HepG2 (cell line): ENCODE results near the gene C5. TPM values are rescaled to one million over a fixed set of nuclear protein-coding genes. Genes with fewer than 3 reads are reported as not detected.

ENCODE experiments used
- FOXK2 ChIP-seq: fragments of 450-650 bp; IDR thresholded peaks from 2 replicates; pipeline ENCODE4 v1.6.1; 2016
- GATAD1 ChIP-seq: IDR thresholded peaks from 2 replicates; pipeline ENCODE4 v1.6.1; 2016; ENCODE audit warnings: missing genetic modification reagents, missing compliant biosample characterization
- HHEX ChIP-seq: IDR thresholded peaks from 2 replicates; pipeline ENCODE4 v1.6.1; 2016; ENCODE audit warnings: control low read depth
- HNRNPL ChIP-seq: fragments of 200-400 bp; formaldehyde crosslinking; IDR thresholded peaks from 2 replicates; pipeline ENCODE4 v1.6.1; 2017; ENCODE audit warnings: mild to moderate bottlenecking, low read depth, low read length
- LCORL ChIP-seq, 2 experiments: fragments of 450-650 bp in 1 of 2; sonication (generic) in 1 of 2; formaldehyde crosslinking in 1 of 2; IDR thresholded peaks; 2 replicates each; pipeline versions ENCODE4 v1.5.0 to v1.6.1; 2017 to 2020; ENCODE audit warnings: antibody characterized with exemption in 1 of 2, missing genetic modification reagents in 1 of 2
- NFE2L1 ChIP-seq: sonication (generic); formaldehyde crosslinking; IDR thresholded peaks from 2 replicates; pipeline ENCODE4 v1.4.0; 2020; ENCODE audit warnings: missing genetic modification reagents, mild to moderate bottlenecking, borderline replicate concordance
- RXRA ChIP-seq: sonication (generic); formaldehyde crosslinking; IDR thresholded peaks from 2 replicates; pipeline ENCODE4 v1.5.1; 2020; ENCODE audit warnings: missing genetic modification reagents
- TCF7L2 ChIP-seq: IDR thresholded peaks from 2 replicates; pipeline ENCODE4 v1.6.1; 2011; ENCODE audit warnings: mild to moderate bottlenecking, low read depth, low read length, moderate library complexity
- ZBTB3 ChIP-seq: sonication (generic); formaldehyde crosslinking; IDR thresholded peaks from 2 replicates; pipeline ENCODE4 v1.4.0; 2020; ENCODE audit warnings: low read depth, mild to moderate bottlenecking, moderate library complexity, missing genetic modification reagents, borderline replicate concordance
- ZC3H4 ChIP-seq: sonication (generic); formaldehyde crosslinking; IDR thresholded peaks from 2 replicates; pipeline ENCODE4 v1.4.0; 2020; ENCODE audit warnings: missing genetic modification reagents, borderline replicate concordance
- ZNF230 ChIP-seq: sonication (generic); formaldehyde crosslinking; IDR thresholded peaks from 2 replicates; pipeline ENCODE4 v1.4.0; 2020; ENCODE audit warnings: mild to moderate bottlenecking, missing genetic modification reagents
- ZNF484 ChIP-seq: sonication (generic); formaldehyde crosslinking; IDR thresholded peaks from 2 replicates; pipeline ENCODE4 v1.5.1; 2020; ENCODE audit warnings: mild to moderate bottlenecking, low read depth, missing genetic modification reagents, borderline replicate concordance
- ZNF773 ChIP-seq: sonication (generic); formaldehyde crosslinking; IDR thresholded peaks from 2 replicates; pipeline ENCODE4 v1.4.0; 2020; ENCODE audit warnings: missing genetic modification reagents, borderline replicate concordance
- ZZZ3 ChIP-seq: sonication (generic); formaldehyde crosslinking; IDR thresholded peaks from 2 replicates; pipeline ENCODE4 v1.4.0; 2020; ENCODE audit warnings: missing genetic modification reagents, mild to moderate bottlenecking, borderline replicate concordance
- polyA plus RNA-seq, 8 experiments: library from polyadenylated mRNA; depleted of rRNA in 3 of 8; stranded (reverse) in 7 of 8; unstranded in 1 of 8; fragments of >200 nt; fragmentation: Illumina TruSeq in 4 of 8; extraction: Trizol in 4 of 8; gene quantifications; 2 replicates each; pipeline versions ENCODE4 v1.2.1 to v1.2.3, GENCODE V29; 2011 to 2016; ENCODE audit warnings: low read depth in 4 of 8, missing spikeins in 1 of 8, mixed read lengths in 1 of 8; ENCODE audit not compliant: insufficient read depth in 1 of 8
- total RNA-seq, 5 experiments: library from RNA; depleted of rRNA; stranded (reverse); fragments of >200 nt; fragmentation: Illumina TruSeq; extraction: Trizol; gene quantifications; 2 replicates each; pipeline ENCODE4 v1.2.3, GENCODE V29; 2016; ENCODE audit warnings: low read depth in 1 of 5
- TF ChIP-seq, protein P1 (sequence below): sonication (generic); formaldehyde crosslinking; IDR thresholded peaks from 2 replicates; pipeline ENCODE4 v1.8.1; 2023; ENCODE audit warnings: mild to moderate bottlenecking, missing genetic modification reagents, borderline replicate concordance
- TF ChIP-seq, protein P2 (sequence below): sonication (generic); formaldehyde crosslinking; IDR thresholded peaks from 2 replicates; pipeline ENCODE4 v1.5.0; 2020; ENCODE audit warnings: mild to moderate bottlenecking, missing genetic modification reagents
- TF ChIP-seq, protein P3 (sequence below): sonication (generic); formaldehyde crosslinking; IDR thresholded peaks from 2 replicates; pipeline ENCODE4 v1.4.0; 2020; ENCODE audit warnings: missing genetic modification reagents
- TF ChIP-seq, protein P4 (sequence below): sonication (generic); formaldehyde crosslinking; IDR thresholded peaks from 2 replicates; pipeline ENCODE4 v1.4.0; 2020; ENCODE audit warnings: missing genetic modification reagents

The C5 gene
- total and polyA plus RNA-seq, 2 of the 13 experiments (the other 11 are each of a cell fraction or from before 2014, with no cell fraction given), result 57.6 to 192 TPM

DNA sequence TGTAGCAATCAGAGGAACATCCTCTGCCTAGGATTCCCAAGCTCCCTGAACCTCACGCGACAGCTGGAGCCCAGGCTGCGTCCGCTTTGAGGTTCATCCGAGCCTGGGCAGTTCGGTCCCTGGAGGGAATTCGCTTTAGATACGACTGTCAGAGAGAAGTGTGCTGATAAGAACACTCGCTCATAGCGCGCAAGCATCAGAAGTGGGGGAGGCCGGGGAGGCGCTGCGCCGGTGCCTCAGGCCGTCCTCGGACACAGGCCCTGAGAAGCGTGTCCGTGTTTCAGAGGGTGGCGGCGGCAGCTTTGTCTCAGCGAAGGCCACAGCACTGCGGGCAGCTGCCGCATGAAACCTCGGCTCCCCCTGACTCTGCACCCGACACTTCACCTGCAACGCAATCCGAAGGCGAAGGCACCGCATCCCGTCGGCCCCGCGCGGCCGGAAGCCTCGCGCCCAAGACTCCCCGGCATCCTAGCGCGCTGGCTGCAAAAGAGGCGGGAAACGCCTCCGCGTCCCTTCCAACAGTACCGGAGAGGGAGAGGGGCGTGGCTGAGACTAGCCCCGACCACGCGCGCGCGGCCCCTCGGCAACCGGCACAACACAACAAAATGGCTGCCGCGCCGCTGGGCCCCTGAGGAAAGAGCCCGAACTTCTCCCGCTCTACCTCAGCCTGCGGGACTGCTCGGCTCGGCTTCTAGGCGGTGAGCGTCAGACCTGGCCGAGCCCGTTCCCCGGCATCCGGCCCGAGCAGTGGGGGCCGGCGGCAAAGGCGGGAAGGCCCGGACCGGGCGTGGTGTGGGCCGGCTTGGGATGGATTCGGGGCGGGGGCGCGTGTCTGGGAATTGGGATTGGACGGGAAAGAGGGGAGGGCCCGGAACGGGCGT, 24.5 kb upstream of the C5 start, which contains the start of gene CNTRL (continued):
- TF ChIP-seq, protein P1, sequence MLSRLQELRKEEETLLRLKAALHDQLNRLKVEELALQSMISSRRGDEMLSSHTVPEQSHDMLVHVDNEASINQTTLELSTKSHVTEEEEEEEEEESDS (CRISPR knock-in tag), result no peak
- TF ChIP-seq HHEX (CRISPR knock-in tag), result no peak
- no peak for TF ChIP-seq ZNF484 (CRISPR knock-in tag)
- TF ChIP-seq HNRNPL, result 0 out of 2 replicates have a peak, but pooled peaks have one; percentile 6
- TF ChIP-seq ZNF773 (CRISPR knock-in tag), result peak; percentile 86; the same call in 1 of the 2 replicates
- TF ChIP-seq LCORL (IDR thresholded peaks at IDR 0.05), result 0 out of 2 replicates have a peak, but pooled peaks have one; percentile 26
- peak; percentile 82 for TF ChIP-seq LCORL (CRISPR knock-in tag; IDR thresholded peaks at IDR 0.05)
- TF ChIP-seq ZC3H4 (CRISPR knock-in tag), result no peak
- TF ChIP-seq RXRA, result peak; percentile 86
- peak; percentile 97 for TF ChIP-seq ZNF230
- TF ChIP-seq GATAD1 (CRISPR knock-in tag), result peak; percentile 81
- TF ChIP-seq, protein P2, sequence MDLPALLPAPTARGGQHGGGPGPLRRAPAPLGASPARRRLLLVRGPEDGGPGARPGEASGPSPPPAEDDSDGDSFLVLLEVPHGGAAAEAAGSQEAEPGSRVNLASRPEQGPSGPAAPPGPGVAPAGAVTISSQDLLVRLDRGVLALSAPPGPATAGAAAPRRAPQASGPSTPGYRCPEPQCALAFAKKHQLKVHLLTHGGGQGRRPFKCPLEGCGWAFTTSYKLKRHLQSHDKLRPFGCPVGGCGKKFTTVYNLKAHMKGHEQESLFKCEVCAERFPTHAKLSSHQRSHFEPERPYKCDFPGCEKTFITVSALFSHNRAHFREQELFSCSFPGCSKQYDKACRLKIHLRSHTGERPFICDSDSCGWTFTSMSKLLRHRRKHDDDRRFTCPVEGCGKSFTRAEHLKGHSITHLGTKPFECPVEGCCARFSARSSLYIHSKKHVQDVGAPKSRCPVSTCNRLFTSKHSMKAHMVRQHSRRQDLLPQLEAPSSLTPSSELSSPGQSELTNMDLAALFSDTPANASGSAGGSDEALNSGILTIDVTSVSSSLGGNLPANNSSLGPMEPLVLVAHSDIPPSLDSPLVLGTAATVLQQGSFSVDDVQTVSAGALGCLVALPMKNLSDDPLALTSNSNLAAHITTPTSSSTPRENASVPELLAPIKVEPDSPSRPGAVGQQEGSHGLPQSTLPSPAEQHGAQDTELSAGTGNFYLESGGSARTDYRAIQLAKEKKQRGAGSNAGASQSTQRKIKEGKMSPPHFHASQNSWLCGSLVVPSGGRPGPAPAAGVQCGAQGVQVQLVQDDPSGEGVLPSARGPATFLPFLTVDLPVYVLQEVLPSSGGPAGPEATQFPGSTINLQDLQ, result peak; percentile 95
- TF ChIP-seq NFE2L1 (CRISPR knock-in tag), result peak; percentile 83; the same call in 1 of the 2 replicates
- TF ChIP-seq FOXK2, result no peak
- no peak for TF ChIP-seq TCF7L2
- TF ChIP-seq, protein P3, sequence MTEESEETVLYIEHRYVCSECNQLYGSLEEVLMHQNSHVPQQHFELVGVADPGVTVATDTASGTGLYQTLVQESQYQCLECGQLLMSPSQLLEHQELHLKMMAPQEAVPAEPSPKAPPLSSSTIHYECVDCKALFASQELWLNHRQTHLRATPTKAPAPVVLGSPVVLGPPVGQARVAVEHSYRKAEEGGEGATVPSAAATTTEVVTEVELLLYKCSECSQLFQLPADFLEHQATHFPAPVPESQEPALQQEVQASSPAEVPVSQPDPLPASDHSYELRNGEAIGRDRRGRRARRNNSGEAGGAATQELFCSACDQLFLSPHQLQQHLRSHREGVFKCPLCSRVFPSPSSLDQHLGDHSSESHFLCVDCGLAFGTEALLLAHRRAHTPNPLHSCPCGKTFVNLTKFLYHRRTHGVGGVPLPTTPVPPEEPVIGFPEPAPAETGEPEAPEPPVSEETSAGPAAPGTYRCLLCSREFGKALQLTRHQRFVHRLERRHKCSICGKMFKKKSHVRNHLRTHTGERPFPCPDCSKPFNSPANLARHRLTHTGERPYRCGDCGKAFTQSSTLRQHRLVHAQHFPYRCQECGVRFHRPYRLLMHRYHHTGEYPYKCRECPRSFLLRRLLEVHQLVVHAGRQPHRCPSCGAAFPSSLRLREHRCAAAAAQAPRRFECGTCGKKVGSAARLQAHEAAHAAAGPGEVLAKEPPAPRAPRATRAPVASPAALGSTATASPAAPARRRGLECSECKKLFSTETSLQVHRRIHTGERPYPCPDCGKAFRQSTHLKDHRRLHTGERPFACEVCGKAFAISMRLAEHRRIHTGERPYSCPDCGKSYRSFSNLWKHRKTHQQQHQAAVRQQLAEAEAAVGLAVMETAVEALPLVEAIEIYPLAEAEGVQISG (CRISPR knock-in tag), result peak; percentile 87
- TF ChIP-seq, protein P4, sequence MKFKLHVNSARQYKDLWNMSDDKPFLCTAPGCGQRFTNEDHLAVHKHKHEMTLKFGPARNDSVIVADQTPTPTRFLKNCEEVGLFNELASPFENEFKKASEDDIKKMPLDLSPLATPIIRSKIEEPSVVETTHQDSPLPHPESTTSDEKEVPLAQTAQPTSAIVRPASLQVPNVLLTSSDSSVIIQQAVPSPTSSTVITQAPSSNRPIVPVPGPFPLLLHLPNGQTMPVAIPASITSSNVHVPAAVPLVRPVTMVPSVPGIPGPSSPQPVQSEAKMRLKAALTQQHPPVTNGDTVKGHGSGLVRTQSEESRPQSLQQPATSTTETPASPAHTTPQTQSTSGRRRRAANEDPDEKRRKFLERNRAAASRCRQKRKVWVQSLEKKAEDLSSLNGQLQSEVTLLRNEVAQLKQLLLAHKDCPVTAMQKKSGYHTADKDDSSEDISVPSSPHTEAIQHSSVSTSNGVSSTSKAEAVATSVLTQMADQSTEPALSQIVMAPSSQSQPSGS (CRISPR knock-in tag), result peak; percentile 53; the same call in 1 of the 2 replicates
- TF ChIP-seq ZBTB3 (CRISPR knock-in tag), result peak; percentile 88; the same call in 1 of the 2 replicates
- TF ChIP-seq ZZZ3 (CRISPR knock-in tag), result no peak
